GM12878 (cell line): ENCODE measurements around the gene PHGDH. TPM values are rescaled to one million over a fixed set of nuclear protein-coding genes. Genes with fewer than 3 reads are reported as not detected.

Source experiments
- ATAC-seq: fragments of 200-7000 bp; cut with Tn5 transposase; 3 replicates; pipeline ENCODE4 v1.9.1; 2020; ENCODE audit warnings: mild to moderate bottlenecking, moderate library complexity
- Bru-seq: library from RNA; stranded (reverse); fragments of 400-500 nt; gene quantifications from one replicate; lab custom pipeline; 2021; lab: Mats Ljungman, UMichigan
- BruChase-seq, 2 experiments: library from RNA; stranded (reverse); fragments of 400-500 nt; gene quantifications; one replicate each; lab custom pipeline; 2021; lab: Mats Ljungman, UMichigan
- BruUV-seq: library from RNA; stranded (reverse); fragments of 400-500 nt; replicated peaks from 2 replicates; lab custom pipeline; 2021; lab: Mats Ljungman, UMichigan
- CTCF ChIA-PET: fragments of 300-600 bp; sonication (Branson Sonifier 250); formaldehyde crosslinking; extraction: SDS; loops from one replicate; lab custom pipeline; 2021; ENCODE audit warnings: inconsistent platforms; lab: Yijun Ruan, JAX
- POLR2A ChIA-PET: fragments of 350-600 bp; formaldehyde crosslinking; extraction: SDS; loops from one replicate; lab custom pipeline; 2021; ENCODE audit warnings: inconsistent platforms; lab: Charles Lee
- RAD21 ChIA-PET: fragments of 300-600 bp; sonication (Branson Sonifier 250); formaldehyde crosslinking; loops from one replicate; lab custom pipeline; 2023; ENCODE audit warnings: antibody characterized with exemption; ENCODE audit not compliant: unreplicated experiment; lab: Charles Lee
- SMC1A ChIA-PET: fragments of 300-600 bp; sonication (Branson Sonifier 250); formaldehyde crosslinking; loops from one replicate; lab custom pipeline; 2023; ENCODE audit not compliant: unreplicated experiment, uncharacterized antibody; lab: Charles Lee
- DNase-seq: peaks from one replicate; pipeline ENCODE4 v3.0.0-alpha.2; 2011; ENCODE audit warnings: low read depth, low spot score
- FAIRE-seq: peaks from 3 replicates; lab custom pipeline; 2011; peaks lifted over from hg19 to GRCh38; lab: Jason Lieb, UNC
- H2AFZ ChIP-seq: 2 replicates; pipeline ENCODE4 v1.6.0; 2011; ENCODE audit warnings: low read depth, low read length, control low read depth; ENCODE audit not compliant: control insufficient read depth
- H3K27ac ChIP-seq: 2 replicates; pipeline ENCODE4 v1.5.1; 2011; ENCODE audit warnings: control low read depth; ENCODE audit not compliant: control insufficient read depth, insufficient read depth
- H3K27me3 ChIP-seq, 2 experiments: replicated peaks in 1 of 2; 2 replicates each; pipeline versions ENCODE4 v1.6.0 to v1.6.1; 2011; ENCODE audit warnings: low read length in 1 of 2; ENCODE audit not compliant: control insufficient read depth in 2 of 2, insufficient read depth in 2 of 2
- H3K36me3 ChIP-seq, 2 experiments: 2 replicates each; pipeline ENCODE4 v1.5.1; 2011; ENCODE audit warnings: low read length in 1 of 2; ENCODE audit not compliant: control insufficient read depth in 2 of 2, insufficient read depth in 2 of 2
- H3K4me1 ChIP-seq: 2 replicates; pipeline ENCODE4 v1.6.1; 2011; ENCODE audit warnings: mild to moderate bottlenecking, low read length, moderate library complexity, mixed read lengths; ENCODE audit not compliant: control insufficient read depth, insufficient read depth
- H3K4me2 ChIP-seq: 2 replicates; pipeline ENCODE4 v1.6.0; 2011; ENCODE audit warnings: control low read depth; ENCODE audit not compliant: control insufficient read depth, insufficient read depth
- H3K4me3 ChIP-seq: fragments of 200-600 bp; sonication (generic); 2 replicates; pipeline ENCODE4 v1.5.1; 2016
- H3K79me2 ChIP-seq: 2 replicates; pipeline ENCODE4 v1.6.0; 2011; ENCODE audit warnings: low read length; ENCODE audit not compliant: control insufficient read depth, insufficient read depth
- H3K9ac ChIP-seq: 2 replicates; pipeline ENCODE4 v1.8.0; 2011; ENCODE audit warnings: low read length, control low read depth, mixed read lengths; ENCODE audit not compliant: control insufficient read depth, insufficient read depth
- H3K9me3 ChIP-seq: replicated peaks from 3 replicates; pipeline ENCODE4 v1.5.1; 2011; ENCODE audit warnings: mild to moderate bottlenecking, low read length; ENCODE audit not compliant: control insufficient read depth, insufficient read depth
- H4K20me1 ChIP-seq: 2 replicates; pipeline ENCODE4 v1.6.0; 2011; ENCODE audit not compliant: control insufficient read depth, insufficient read depth
- BCLAF1 ChIP-seq: fragments of 450-650 bp; IDR thresholded peaks from 2 replicates; pipeline ENCODE4 v1.6.1; 2017; ENCODE audit warnings: antibody characterized with exemption, mild to moderate bottlenecking, moderate library complexity
- E2F8 ChIP-seq: fragments of 450-650 bp; IDR thresholded peaks from 2 replicates; pipeline ENCODE4 v1.6.1; 2018; ENCODE audit warnings: mild to moderate bottlenecking, low read depth, moderate library complexity; ENCODE audit not compliant: partially characterized antibody
- HDAC6 ChIP-seq: fragments of 200-600 bp; sonication (generic); IDR thresholded peaks from one replicate; pipeline ENCODE4 v1.8.0; 2017; ENCODE audit warnings: antibody characterized with exemption; ENCODE audit not compliant: unreplicated experiment
- MTA3 ChIP-seq: IDR thresholded peaks from 2 replicates; pipeline ENCODE4 v1.6.1; 2012; ENCODE audit warnings: low read length, inconsistent platforms, borderline replicate concordance
- NFYB ChIP-seq: IDR thresholded peaks from 2 replicates; pipeline ENCODE4 v1.6.1; 2011; ENCODE audit warnings: low read depth, mild to moderate bottlenecking, low read length, improper control_type of control experiment, moderate library complexity; ENCODE audit not compliant: insufficient read depth
- POLR2A ChIP-seq: IDR thresholded peaks from 2 replicates; pipeline ENCODE4 v1.6.1; 2011; ENCODE audit warnings: low read depth, mild to moderate bottlenecking, low read length
- POLR2AphosphoS5 ChIP-seq: IDR thresholded peaks from 2 replicates; pipeline ENCODE4 v1.6.1; 2011; ENCODE audit warnings: mild to moderate bottlenecking, low read length, inconsistent platforms
- RCOR1 ChIP-seq: conservative IDR thresholded peaks from 2 replicates; pipeline ENCODE4 v1.6.1; 2012; ENCODE audit warnings: low read depth, low read length, improper control_type of control experiment
- SUZ12 ChIP-seq: fragments of 200-600 bp; sonication (generic); IDR thresholded peaks from one replicate; pipeline ENCODE4 v1.6.1; 2018; ENCODE audit warnings: antibody characterized with exemption, mild to moderate bottlenecking; ENCODE audit not compliant: unreplicated experiment
- TARDBP ChIP-seq: IDR thresholded peaks from 2 replicates; pipeline ENCODE4 v1.6.1; 2016; ENCODE audit warnings: borderline replicate concordance
- WRNIP1 ChIP-seq: IDR thresholded peaks from 2 replicates; pipeline ENCODE4 v1.6.1; 2011; ENCODE audit warnings: low read depth, low read length, improper control_type of control experiment, borderline replicate concordance
- YY1 ChIP-seq: IDR thresholded peaks from 2 replicates; pipeline ENCODE4 v1.6.1; 2011; ENCODE audit warnings: low read depth, mild to moderate bottlenecking, low read length
- ZBED1 ChIP-seq: IDR thresholded peaks from 2 replicates; pipeline ENCODE4 v1.6.1; 2016; ENCODE audit warnings: borderline replicate concordance
- WGBS: methylation state at CpG from one replicate; pipeline ENCODE4 v1.1.6; 2016; ENCODE audit warnings: low lambda C conversion rate; ENCODE audit not compliant: insufficient replicate concordance, insufficient coverage; ENCODE audit errors: missing lambda C conversion rate; 5-methylcytosine and 5-hydroxymethylcytosine counted together
- in situ Hi-C: fragments of 300-500 bp; cut with MboI; formaldehyde crosslinking; loops from 9 replicates; pipeline ENCODE4 v1.14.3; 2018; ENCODE audit warnings: mixed read lengths
- intact Hi-C: fragments of 100-400 bp; cut with micrococcal nuclease; formaldehyde crosslinking; loops from one replicate; pipeline ENCODE4 v1.14.2; 2022; ENCODE audit not compliant: unreplicated experiment
- long read RNA-seq, 2 experiments: library from polyadenylated mRNA; unstranded; transcript quantifications; one replicate each; pipeline ENCODE4 v2.0.0, GENCODE V29; 2019 to 2020
- polyA minus RNA-seq, 3 experiments: library from RNA; depleted of rRNA, polyadenylated mRNA; stranded (reverse); fragments of >200 nt; gene quantifications; 2 replicates each; pipeline ENCODE4 v1.2.3, GENCODE V29; 2011
- polyA plus RNA-seq, 11 experiments: library from polyadenylated mRNA; depleted of rRNA in 4 of 11; unstranded in 6 of 11; stranded (reverse) in 5 of 11; fragments of >200 nt; fragmentation: Nextera tagmentation in 4 of 11; fragmentation: Illumina TruSeq in 1 of 11; extraction: Ambion mirVana in 4 of 11; extraction: Trizol in 1 of 11; gene quantifications; 1 replicate in 1 of 11; 2 replicates in 10 of 11; pipeline versions ENCODE4 v1.2.1 to v1.2.3, GENCODE V29; 2011 to 2016; ENCODE audit warnings: inconsistent platforms in 2 of 11, missing spikeins in 2 of 11, low read depth in 1 of 11
- total RNA-seq, 4 experiments: library from RNA; depleted of rRNA in 3 of 4; stranded (reverse); fragments of >200 nt in 3 of 4; fragmentation: Illumina TruSeq in 1 of 4; extraction: Trizol in 1 of 4; gene quantifications; 2 replicates each; pipeline versions ENCODE4 v1.2.1 to v1.2.3, GENCODE V29; 2013 to 2021

Gene PHGDH
- 1.6 and 3.4 TPM in 2 replicates for total RNA-seq (2013; cell fraction: nucleolus; rRNA removed)
- 27.8 and 29.0 TPM in 2 replicates for total RNA-seq (2014; rRNA removed)
- total RNA-seq (2014; rRNA removed; fragmentation: Illumina TruSeq; extraction: Trizol) = 16.2 and 18.6 TPM in 2 replicates
- total RNA-seq (2021) = 33.5 and 40.8 TPM in 2 replicates
- 18.2 TPM for polyA plus RNA-seq (2011; ENCODE audit: low read depth)
- 10.6 and 18.0 TPM in 2 replicates for polyA plus RNA-seq (2011; rRNA removed)
- 18.4 and 23.8 TPM in 2 replicates for polyA plus RNA-seq (2011; cell fraction: cytosol; rRNA removed)
- 18.4 and 25.0 TPM in 2 replicates for polyA plus RNA-seq (2011; cell fraction: nucleus; rRNA removed)
- 38.2 and 40.5 TPM in 2 replicates for polyA plus RNA-seq (2012)
- polyA plus RNA-seq (2014; fragmentation: Illumina TruSeq; extraction: Trizol) = 22.7 and 28.0 TPM in 2 replicates
- polyA plus RNA-seq (2014; fragmentation: Nextera tagmentation; extraction: Ambion mirVana) = 1 to 10 TPM; 3.9 to 7.2 TPM
- polyA plus RNA-seq (2014; rRNA removed) = 30.1 and 37.2 TPM in 2 replicates
- 10 to 100 TPM; 43.4 to 47.8 TPM for polyA plus RNA-seq (2016; fragmentation: Nextera tagmentation; extraction: Ambion mirVana)
- polyA minus RNA-seq (2011; rRNA and poly(A)+ RNA removed) = 18.4 and 22.5 TPM in 2 replicates
- polyA minus RNA-seq (2011; cell fraction: cytosol; rRNA and poly(A)+ RNA removed) = 15.8 and 16.4 TPM in 2 replicates
- polyA minus RNA-seq (2011; cell fraction: nucleus; rRNA and poly(A)+ RNA removed) = 7.7 and 18.0 TPM in 2 replicates
- percentile 37 among the genes with signal in this experiment for Bru-seq, nascent RNA
- percentile 30 among the genes with signal in this experiment for BruChase-seq, experiment 1, labeled RNA remaining after a 6-hour chase
- percentile 29 among the genes with signal in this experiment for BruChase-seq, experiment 2, labeled RNA remaining after a 2-hour chase
- long read RNA-seq, experiment 1, transcript PHGDH-208 (12 exons, 2,096 nt) = major isoform, 73 of 78 reads
- long read RNA-seq, experiment 1, partial matches to known transcripts = 1 of 78 reads
- long read RNA-seq, experiment 1, other reads (novel, unspliced or antisense) = 3 of 78 reads
- long read RNA-seq, experiment 2, transcript PHGDH-208 (12 exons, 2,096 nt) = major isoform, 124 of 135 reads
- long read RNA-seq, experiment 2, partial matches to known transcripts = 4 of 135 reads
- long read RNA-seq, experiment 2, other reads (novel, unspliced or antisense) = 4 of 135 reads

GRCh38 chr1:119711804-119712341 lies at the start of gene PHGDH:
Gene PHGDH, plus strand, starts transcription at chr1:119711934. Its CDS starts 89 bp downstream, at chr1:119712023.
- WGBS = 4% methylated on average over 27 of the region's 27 CpGs
- ATAC-seq (peak; percentile 73), DNase-seq (peak; percentile 8), FAIRE-seq (no peak)
- peaks cover 3% of the 10 kb centered on the region; the same call in 1 of the 3 replicates for H3K9me3 ChIP-seq
- peak within 1 kb of the TSS; percentile 80 for H3K4me3 ChIP-seq
- no peaks in the 10 kb centered on the region for H3K4me1 ChIP-seq
- intact Hi-C loops (no loop called here), in situ Hi-C loops (no loop called here)
- CTCF ChIA-PET = no interaction called here
- RAD21 ChIA-PET = no interaction called here
- peaks cover 0 to 2% of the 10 kb centered on the region in 2 experiments; a peak in 3 of 4 replicates for H3K27me3 ChIP-seq
- no peak within 1 kb of the TSS for H3K27ac ChIP-seq
- TF ChIP-seq MTA3 (no peak), WRNIP1 (no peak), BCLAF1 (no peak), HDAC6 (peak; percentile 46), NFYB (peak; percentile 60; the same call in 1 of the 2 replicates), YY1 (peak; percentile 26; the same call in 1 of the 2 replicates), POLR2AphosphoS5 (0 out of 2 replicates have a peak, but pooled peaks have one; percentile 28), ZBED1 (no peak), RCOR1 (no peak), POLR2A (peak; percentile 67), TARDBP (no peak), SUZ12 (peak; percentile 28), E2F8 (no peak)
- BruUV-seq = no TSS peak
- peak within 1 kb of the TSS; percentile 49; the same call in 1 of the 2 replicates for H3K9ac ChIP-seq
- no peaks in the 10 kb centered on the region; the same call in none of the 2 replicates for H3K79me2 ChIP-seq
- H2AFZ ChIP-seq = peak within 1 kb of the TSS; percentile 78
- POLR2A ChIA-PET = no interaction called here
- no peaks in the 10 kb centered on the region for H3K36me3 ChIP-seq
- SMC1A ChIA-PET = no interaction called here
- H3K4me2 ChIP-seq = peak within 1 kb of the TSS; percentile 67
- H4K20me1 ChIP-seq = no peaks in the 10 kb centered on the region
